Kidney glomerular epithelial cell (primary cell): ENCODE results near the gene PFKM.

Experiments
- DNase-seq: peaks from one replicate; lab custom pipeline; 2025; lab: John Stamatoyannopoulos, UW

The PFKM gene

GRCh38 chr12:48119078-48119833, at the start of gene PFKM:
TSS of gene PFKM (plus strand) at chr12:48119364. CDS start at chr12:48122775, 3,411 bp downstream.
- DNase-seq = peak; percentile 74

GRCh38 chr12:48070033-48070432, 49.1 kb upstream of the PFKM start:
- no peak for DNase-seq

DNA sequence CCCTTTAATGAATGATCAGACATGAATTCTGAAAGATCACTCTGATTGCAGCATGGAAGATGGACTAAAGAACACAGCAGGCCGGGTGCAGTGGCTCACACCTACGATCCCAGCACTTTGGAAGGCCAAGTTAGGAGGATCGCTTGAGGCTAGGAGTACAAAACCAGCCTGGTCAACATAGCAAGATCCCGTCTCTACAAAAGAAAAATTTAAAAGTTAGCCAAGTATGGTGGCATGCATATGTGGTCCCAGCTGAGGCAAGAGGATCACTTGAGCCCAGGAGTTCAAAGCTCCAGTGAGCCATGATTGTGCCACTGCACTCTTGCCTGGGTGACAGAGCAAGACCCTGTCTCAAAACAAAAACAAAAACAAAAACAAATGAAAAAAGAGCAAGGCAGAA, 48.4 kb upstream of the PFKM start:
- DNase-seq = no peak

- no peak for DNase-seq
These were observed 47.4 kb upstream of the PFKM start for GRCh38 chr12:48071808-48072207.

- no peak for DNase-seq
These were observed 46.9 kb upstream of the PFKM start for GRCh38 chr12:48072266-48072665.

GRCh38 chr12:48074266-48074665, 44.9 kb upstream of the PFKM start:
- DNase-seq = no peak

- no peak for DNase-seq
These were observed 43.3 kb upstream of the PFKM start for GRCh38 chr12:48075832-48076231.

DNA sequence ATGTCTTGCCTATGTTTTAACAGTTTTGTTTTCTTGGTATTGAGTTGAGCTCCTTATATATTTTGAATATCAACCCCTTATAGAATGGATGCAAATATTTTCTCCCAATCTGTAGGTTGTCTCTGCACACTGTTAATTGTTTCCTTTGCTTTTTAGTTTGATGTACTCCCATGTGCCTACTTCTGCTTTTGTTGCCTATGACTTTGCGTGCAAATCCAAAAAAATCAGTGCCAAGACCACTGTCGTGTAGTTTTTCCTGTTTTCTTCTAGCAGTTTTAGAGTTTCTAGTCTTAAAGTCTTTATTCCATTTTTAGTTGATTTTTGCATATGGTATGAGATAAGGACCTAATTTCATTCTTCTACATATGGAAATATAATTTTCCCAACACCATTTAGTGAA, 42.1 kb upstream of the PFKM start:
- no peak for DNase-seq

DNA sequence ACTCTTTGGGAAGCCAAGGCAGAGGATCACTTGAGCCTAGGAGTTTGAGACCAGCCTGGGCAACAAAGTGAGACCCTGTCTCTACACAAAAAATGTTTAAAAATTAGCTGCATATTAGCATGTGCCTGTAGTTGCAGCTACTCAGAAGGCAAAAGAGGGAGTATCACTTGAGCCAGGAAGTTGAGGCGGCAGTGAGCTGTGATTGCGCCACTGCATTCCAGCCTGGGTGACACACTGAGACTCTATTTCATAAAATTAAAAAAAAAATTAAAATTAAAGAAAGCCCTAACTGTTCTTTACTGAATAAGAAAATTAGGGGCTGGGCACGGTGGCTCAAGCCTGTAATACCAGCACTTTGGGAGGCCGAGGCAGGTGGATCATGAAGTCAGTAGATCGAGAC, 40.3 kb upstream of the PFKM start:
- no peak for DNase-seq

- DNase-seq = no peak
These were observed 38.9 kb upstream of the PFKM start for GRCh38 chr12:48080285-48080684.

DNA sequence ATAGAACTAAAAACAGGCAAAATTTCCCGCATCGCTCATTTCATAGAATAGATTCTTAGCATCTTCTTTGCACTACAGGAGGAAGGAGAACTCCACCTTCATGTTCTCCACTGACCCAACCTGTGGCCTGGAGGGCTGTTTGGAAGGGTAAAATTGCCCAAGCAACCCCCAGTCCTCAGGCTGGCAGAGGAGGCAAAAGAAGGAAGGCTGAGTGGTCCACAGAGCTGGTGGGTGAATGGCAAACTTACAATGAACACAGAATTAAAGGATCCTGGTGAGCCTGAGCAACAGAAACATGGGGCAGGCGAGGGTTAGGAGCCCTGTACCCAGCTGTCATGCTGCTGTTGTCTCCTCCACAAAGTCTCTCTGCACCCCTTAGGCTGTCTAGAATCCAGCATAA, 38.3 kb upstream of the PFKM start:
- no peak for DNase-seq

GRCh38 chr12:48084066-48084465, 35.1 kb upstream of the PFKM start:
- no peak for DNase-seq

DNA sequence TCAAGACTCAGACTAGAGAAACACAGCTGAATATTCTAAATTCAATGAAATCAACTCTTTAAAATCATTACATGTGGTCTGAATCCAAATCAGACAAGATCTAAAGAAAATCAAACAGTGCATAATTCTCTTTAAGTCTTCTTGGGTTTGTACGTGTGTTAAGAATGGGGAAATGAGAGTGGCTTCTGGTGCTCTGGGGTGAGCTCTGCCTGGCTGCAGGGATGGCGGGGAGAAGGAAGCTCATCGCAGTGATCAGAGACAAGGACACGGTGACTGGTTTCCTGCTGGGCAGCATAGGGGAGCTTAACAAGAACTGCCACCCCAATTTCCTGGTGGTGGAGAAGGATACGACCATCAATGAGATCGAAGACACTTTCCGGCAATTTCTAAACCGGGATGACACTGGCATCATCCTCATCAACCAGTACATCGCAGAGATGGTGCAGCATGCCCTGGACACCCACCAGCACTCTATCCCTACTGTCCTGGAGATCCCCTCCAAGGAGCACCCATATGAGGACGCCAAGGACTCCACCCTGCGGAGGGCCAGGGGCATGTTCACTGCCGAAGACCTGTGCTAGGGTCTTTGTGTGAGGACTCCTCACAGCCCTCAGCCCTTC, 34.2 kb upstream of the PFKM start:
- no peak for DNase-seq

- DNase-seq = no peak
These were observed 32.8 kb upstream of the PFKM start for GRCh38 chr12:48086327-48086726.

DNA sequence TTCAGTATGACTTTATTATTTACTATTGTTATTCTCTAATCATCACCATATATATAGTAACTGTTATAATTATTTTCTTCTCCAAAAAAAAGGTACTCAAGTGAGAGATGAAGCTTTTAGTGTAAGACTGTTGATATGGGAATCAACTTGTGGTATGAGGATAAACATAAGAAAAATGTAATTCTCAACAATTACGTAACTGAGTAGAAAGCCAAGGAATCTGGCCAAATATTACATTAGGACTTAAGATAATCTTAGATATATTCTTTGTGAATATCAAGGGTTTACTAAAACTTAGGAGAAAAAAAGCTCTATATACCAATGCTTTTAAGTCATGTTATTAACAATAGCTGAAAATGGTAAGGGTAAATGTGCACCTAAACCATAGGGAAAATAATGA, 26.6 kb upstream of the PFKM start:
- DNase-seq = no peak

DNA sequence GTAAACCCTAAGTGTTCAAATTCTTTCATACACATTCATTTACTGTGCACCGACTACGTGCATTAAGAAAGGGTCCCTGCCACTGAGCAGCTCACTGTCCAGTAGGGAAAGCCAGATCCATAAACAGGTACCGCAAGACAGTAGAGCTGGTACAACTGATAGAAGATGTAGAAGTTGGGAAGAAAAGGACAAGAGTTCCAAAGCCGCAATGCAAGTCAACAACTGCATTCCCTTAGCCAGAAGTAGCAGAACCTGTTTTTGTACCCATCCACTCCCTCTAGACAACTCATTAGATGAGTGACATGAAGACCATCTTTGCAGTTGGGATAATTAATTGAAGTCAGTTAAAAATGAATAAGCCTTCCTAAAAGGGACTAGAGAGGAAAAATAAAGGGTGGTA, 14.6 kb upstream of the PFKM start:
- no peak for DNase-seq

- DNase-seq = no peak
These were observed 13.8 kb upstream of the PFKM start for GRCh38 chr12:48105321-48105866.

- DNase-seq = peak; percentile 97
These were observed 13.1 kb upstream of the PFKM start, which contains the start of gene SENP1 for GRCh38 chr12:48105867-48106680. TSS of gene SENP1 (minus strand) at chr12:48106079. CDS start at chr12:48101472, 4,607 bp downstream.

GRCh38 chr12:48106681-48107613, 12.2 kb upstream of the PFKM start:
- no peak for DNase-seq

DNA sequence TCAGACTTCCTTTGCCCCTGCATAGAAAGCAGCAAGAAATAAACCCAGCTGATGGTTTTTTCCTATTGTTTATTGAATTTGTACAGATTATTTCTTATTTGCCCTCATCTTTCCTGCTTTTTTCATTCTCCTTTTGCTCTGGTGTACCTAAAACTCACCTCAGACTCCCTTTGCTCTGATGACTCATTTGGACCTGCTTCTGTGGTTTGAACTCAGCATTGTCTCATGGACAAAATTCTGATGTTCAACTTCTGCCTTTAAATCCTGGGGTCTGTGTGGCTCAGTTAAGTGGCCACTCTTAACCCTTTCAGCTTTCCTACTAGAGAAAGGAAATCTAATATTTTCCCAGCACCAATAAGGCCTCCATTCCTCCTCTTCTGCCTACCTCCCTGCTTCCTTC, 9.7 kb upstream of the PFKM start:
- DNase-seq = no peak

DNA sequence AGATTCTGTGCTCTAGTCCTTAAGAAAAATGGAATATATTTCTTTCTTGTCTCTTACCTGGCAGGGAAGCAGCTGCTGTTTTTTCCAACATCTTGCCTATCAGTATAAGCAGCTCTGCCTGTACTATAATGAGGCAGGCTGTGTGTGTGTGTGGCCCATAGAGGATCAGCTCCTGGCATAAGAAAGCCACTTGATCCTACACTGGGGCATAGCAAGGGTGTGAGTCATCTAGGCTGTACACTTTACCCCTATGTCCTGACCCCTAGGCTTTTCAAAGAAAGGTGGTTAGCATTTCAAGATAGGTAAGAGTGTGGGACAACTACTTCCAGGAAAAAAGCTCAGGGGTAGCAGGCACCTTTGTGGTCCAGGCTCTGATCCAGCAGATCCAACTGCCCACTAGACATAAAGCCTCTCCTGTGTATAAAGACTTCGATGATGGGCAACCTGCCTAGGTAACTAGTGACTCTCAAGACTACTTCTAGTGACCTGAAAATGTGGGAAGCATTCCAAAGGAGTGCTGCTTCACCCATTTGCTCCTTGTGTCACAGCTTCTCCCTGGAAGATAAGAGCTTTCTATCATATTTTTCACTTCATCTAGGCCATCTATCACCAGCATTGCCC, 8.4 kb upstream of the PFKM start:
- no peak for DNase-seq
